ENCODE data around the gene DTX3.

DNA sequence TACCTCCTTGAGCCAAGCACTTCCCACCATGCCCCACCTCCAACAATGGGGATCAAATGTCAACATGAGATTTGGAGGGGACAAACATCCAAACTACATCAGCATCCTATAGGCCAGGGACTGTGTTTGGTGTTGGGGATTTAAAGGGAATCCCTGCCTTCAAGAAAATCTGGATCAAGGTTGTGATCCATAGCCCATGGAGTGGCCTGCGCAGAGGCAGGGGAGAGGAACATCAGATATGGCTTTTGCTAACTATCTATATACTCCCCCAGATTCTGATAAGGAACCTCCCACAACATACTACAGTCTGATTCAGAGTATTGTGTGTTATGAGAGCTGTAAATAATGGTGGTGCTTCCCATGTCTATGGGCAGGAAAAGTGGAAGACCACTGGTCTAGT lies 49.7 kb upstream of the DTX3 start:
- TF ChIP-seq, protein P1, sequence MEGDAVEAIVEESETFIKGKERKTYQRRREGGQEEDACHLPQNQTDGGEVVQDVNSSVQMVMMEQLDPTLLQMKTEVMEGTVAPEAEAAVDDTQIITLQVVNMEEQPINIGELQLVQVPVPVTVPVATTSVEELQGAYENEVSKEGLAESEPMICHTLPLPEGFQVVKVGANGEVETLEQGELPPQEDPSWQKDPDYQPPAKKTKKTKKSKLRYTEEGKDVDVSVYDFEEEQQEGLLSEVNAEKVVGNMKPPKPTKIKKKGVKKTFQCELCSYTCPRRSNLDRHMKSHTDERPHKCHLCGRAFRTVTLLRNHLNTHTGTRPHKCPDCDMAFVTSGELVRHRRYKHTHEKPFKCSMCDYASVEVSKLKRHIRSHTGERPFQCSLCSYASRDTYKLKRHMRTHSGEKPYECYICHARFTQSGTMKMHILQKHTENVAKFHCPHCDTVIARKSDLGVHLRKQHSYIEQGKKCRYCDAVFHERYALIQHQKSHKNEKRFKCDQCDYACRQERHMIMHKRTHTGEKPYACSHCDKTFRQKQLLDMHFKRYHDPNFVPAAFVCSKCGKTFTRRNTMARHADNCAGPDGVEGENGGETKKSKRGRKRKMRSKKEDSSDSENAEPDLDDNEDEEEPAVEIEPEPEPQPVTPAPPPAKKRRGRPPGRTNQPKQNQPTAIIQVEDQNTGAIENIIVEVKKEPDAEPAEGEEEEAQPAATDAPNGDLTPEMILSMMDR (conservative IDR thresholded peaks at IDR 0.05): no peak
- TF ChIP-seq ZFX (IDR thresholded peaks at IDR 0.05): no peak

All from C4-2B (cell line).